Measurements from ENCODE around the gene CHCHD5.
"Not testable (repeated sequence)": the region's sequence is repeated elsewhere in the genome, so short reads cannot be mapped to it uniquely, and the experiment has no call there.

CHCHD5 gene

GRCh38 chr2:112588611-112589045 lies 4.2 kb downstream of the CHCHD5 start:
- DNase-seq (ENCODE audit: low read depth) = no peak

GRCh38 chr2:112591413-112591812 lies 7.0 kb downstream of the CHCHD5 start:
- DNase-seq (ENCODE audit: low read depth) = no peak

DNA sequence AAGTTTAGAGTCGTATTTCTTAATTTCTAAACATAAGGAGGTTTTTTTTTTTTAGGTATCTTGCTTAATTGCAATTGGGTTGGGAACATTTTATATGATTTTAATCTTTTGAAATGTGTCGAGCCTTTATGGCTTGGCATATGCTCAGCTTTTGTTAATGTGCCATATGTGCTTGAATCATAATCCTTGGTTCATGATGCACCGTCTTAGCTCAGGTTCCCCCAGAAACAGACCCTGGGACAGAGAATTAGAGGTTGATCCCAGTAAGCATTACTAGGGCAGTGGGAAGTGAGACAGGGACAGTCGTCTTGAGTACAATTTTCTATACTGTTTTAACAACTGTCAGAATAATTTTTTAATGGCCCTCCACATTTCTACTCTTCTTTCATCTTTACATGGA lies 9.3 kb downstream of the CHCHD5 start:
- DNase-seq (ENCODE audit: low read depth) = no peak

DNA sequence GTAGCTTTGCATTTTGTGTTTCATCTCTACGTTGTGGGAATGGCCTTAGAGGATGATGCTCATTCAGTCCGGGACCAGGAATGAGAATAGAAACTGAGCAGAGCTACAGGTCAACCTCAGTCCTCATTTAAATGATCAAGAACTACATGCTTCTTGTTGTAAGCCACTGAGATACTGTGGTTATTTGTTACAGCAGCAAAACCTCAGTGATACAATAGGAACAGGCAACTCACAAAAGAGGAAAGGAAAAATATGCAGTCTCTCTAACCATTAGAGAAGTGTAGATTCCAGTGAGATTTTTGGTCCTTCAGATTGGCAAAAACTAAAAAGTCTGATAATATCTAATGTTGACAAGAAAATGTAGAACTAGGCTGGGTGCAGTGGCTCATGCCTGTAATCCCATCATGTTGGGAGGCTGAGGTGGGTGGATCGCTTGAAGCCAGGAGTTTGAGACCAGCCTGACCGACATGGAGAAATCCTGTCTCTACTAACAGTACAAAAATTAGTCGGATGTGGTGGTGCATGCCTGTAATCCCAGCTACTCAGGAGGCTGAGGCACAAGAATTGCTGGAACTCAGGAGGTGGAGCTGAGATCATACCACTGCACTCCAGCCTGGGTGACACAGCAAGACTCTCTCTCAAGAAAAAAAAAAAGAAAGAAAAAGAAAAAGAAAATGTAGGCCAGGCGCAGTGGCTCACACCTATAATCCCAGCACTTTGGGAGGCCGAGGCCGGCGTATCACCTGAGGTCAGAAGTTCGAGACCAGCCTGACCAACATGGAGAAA lies 13.3 kb downstream of the CHCHD5 start:
- no peak for DNase-seq (ENCODE audit: low read depth)

- DNase-seq (ENCODE audit: low read depth) = no peak
Observed at GRCh38 chr2:112600634-112601033, 16.2 kb downstream of the CHCHD5 start.

DNA sequence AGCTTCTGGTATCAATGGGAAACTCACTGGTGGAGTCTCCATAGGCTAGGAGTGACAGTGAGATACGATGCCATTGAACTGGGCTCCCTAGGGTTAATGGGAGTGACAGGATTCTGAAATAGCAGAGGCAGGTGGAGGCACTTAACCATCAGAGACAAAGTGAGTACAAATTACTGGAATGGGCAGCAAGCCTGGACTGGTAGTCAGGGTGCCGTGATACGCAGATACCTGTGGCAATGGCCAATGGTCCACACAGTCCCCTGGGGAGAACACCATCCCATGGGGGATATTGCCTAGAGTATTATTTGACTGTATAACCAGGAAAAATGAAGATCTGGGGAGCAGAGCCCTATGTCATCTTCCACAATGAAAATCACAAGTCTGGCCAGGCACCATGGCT lies 17.3 kb downstream of the CHCHD5 start:
- DNase-seq (ENCODE audit: low read depth) = no peak

DNA sequence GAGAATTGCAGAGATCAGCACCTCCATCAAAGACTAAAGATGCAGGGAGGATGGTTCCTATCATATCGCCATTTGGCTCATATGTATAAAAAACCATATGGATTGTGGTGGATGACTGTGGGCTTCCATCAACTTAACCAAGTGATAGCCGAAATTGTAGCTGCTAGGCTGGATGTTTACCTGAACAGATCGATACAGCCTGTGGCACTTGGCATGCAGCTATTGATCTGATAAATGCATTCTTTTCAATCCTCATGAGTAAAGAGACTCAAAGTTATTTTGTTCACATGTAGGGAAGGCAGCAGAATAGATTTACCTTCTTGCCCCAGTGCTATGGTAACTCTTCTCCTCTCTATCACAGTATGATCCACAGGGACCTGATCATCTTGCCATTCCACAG lies 18.5 kb downstream of the CHCHD5 start:
- DNase-seq (ENCODE audit: low read depth) = no peak

DNA sequence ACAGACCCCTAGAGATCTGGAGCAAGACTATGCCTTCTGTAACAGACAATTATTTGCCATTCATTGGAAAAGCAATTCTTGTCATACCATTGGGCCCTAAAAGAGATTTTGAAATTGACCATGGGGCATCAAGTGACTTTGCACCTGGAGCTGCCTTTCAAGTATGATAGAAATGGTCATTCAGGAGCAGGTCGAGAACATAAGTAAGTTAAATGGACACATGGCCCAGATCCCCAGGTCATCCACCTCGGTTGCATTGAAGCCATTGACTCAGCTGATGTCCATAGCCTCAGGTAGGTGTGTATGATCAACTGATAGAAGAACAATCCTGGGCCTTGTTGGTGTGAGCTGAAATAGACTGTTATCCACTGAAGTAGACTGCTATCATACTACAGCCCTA lies 19.3 kb downstream of the CHCHD5 start:
- no peak for DNase-seq (ENCODE audit: low read depth)

- DNase-seq (ENCODE audit: low read depth) = no peak
Observed at GRCh38 chr2:112604952-112605351, 20.5 kb downstream of the CHCHD5 start.

DNA sequence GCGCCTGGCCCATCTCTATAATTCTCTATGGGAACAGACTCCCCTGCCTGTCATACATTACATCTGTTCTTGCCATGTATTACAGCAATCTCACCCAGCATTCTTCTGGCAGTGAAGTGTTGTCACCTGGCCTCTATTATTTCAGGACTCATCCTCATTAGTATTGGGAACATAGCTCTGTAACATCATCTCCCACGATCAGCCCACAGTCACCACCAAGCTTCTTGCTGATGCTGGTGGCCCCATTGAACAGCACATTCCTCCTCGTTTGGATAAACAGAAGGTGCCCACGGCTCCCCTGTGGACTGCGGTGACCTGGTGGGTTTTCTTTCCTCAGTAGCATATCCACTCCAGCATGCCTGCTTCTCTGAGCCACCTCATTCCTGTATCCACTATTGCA lies 21.5 kb downstream of the CHCHD5 start:
- no peak for DNase-seq (ENCODE audit: low read depth)

DNA sequence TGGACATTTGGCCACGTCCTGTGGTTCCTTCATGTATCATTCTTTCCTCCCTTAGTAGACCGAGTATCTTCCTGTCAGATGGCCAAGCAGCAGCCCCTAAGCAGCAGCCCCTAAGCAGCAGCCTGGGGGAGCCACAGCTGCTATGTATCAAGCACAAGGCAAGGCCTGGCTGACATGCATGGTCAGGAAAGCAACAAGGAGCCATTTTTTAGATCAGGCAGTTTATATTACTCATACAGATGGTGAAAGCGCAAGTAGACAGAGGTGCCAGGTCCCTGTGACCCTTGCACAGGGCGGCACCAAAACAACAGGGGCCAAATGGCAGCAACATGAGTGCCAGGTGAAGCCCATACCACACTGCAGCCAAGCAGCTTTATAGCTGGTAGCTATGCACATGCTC lies 22.1 kb downstream of the CHCHD5 start:
- no peak for DNase-seq (ENCODE audit: low read depth)

DNA sequence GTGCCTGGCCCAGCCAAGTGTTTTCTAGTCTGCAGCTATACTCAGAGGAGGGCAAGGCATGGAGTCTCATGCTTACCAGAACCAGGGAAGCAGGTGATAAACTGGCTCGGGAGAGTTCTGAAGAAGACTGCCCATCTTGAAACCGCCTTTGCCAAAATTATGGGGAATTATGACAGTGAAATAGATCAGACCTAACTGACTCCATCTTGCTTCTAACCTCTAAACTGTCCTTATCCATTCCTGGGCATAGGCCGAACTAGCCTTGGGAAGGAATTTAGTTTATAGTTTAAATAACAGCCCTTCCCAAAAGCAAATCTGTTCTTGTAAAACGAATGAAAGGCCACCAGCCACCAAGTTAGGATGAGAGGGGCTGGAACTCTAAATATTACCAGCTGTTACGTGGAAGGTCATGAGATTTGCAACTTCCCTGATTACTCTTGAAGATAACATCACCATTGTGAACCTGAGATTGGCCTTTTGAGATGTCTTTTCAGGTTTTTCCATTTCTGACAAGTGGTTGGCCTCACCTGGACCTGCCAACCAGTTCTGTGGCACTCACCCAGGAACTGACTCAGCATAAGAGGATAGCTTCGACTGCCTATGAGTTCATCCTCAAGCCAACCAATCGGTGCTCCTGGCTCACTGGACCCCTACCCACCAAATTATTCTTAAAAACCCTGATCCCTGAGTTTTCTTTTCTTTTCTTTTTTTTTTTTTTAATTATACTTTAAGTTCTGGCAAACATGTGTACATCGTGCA lies 23.4 kb downstream of the CHCHD5 start:
- DNase-seq (ENCODE audit: low read depth) = no peak

- DNase-seq (ENCODE audit: low read depth) = not testable (repeated sequence)
Observed at GRCh38 chr2:112609320-112609719, 24.9 kb downstream of the CHCHD5 start.

- not testable (repeated sequence) for DNase-seq (ENCODE audit: low read depth)
Observed at GRCh38 chr2:112612283-112612682, 27.9 kb downstream of the CHCHD5 start.

GRCh38 chr2:112614201-112614840 lies 29.9 kb downstream of the CHCHD5 start:
- DNase-seq (ENCODE audit: low read depth) = no peak

GRCh38 chr2:112615051-112615450 lies 30.6 kb downstream of the CHCHD5 start:
- no peak for DNase-seq (ENCODE audit: low read depth)

DNA sequence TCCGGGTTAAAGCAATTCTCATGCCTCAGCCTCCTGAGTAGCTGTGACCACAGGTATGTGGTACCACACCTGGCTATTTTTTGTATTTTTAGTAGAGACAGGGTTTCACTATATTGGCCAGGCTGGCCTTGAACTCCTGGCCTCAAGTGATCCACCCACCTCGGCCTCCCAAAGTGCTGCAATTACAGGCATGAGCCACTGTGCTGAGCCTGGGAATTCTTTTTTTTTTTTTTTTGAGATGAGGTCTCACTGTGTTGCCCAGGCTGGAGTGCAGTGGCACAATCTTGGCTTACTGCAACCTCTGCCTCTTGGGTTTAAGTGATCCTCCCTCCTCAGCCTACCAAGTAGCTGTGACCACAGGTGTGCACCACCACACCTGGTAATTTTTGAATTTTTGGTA lies 31.4 kb downstream of the CHCHD5 start:
- DNase-seq (ENCODE audit: low read depth) = not testable (repeated sequence)

DNA sequence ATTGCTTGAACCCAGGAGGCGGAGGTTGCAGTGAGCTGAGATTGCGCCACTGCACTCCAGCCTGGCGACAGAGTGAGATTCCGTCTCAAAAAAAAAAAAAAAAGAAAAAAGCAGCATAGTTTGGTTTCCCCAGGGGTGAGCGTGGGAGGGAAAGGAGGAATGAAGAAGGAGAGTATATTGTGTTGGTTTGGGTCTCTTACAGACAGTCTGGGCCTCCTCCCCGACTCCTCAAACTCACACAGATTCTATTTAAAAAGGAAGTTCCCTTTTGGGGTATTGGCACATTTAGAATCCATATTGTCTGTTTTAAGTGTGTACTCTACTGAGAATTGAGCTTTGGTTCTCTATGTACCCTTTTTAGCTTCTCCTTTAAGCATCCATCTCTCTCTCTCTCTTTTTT lies 34.0 kb downstream of the CHCHD5 start:
- DNase-seq (ENCODE audit: low read depth) = no peak

DNA sequence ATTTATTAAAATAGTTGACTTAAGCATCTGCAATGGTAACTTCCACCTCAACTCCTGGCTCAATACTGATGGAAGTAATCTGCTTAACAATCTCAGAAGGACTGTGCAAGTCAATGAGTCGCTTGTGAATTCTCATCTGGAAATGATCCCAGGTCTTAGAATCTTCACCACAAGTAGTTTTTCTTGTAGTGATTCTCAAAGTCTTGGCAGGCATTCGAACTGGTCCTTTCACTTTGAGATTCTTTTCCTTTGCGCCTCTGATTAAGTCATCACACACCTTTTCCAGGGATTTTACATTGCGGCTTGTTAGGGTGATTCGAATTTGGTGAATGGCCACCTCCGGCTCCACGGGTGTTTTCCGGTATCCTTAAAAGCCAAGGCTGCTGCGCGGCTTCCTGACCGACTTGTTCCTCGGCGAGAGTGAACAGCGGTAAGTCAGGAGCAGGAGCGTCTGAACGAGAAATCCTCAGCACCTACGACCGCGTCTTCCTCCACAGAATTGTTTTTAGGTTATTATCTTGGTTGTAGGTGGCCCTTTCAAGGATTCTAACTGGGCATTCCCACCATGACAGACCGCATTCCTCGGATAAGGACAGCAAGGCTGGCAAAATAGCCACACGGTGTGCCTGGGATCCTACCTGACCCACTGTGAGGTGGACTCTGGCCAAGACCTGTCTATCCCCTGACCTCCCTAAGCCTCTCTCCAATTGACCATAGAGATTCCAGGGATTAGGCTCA lies 37.5 kb downstream of the CHCHD5 start:
- DNase-seq (ENCODE audit: low read depth) = no peak

GRCh38 chr2:112622528-112622849 lies 38.1 kb downstream of the CHCHD5 start:
- DNase-seq (ENCODE audit: low read depth) = no peak

GRCh38 chr2:112623913-112624777 lies 39.7 kb downstream of the CHCHD5 start:
- DNase-seq (ENCODE audit: low read depth) = peak; percentile 71
